CD14-positive monocyte (primary cell): ENCODE measurements around the gene APOBEC2. TPM values are rescaled to one million over a fixed set of nuclear protein-coding genes. Genes with fewer than 3 reads are reported as not detected.
A peak's percentile ranks its signal among the peaks of the same experiment; 100 is the strongest.

Experiments used
- DNase-seq, 3 donors: peaks; one replicate each; pipeline ENCODE4 v3.0.0-alpha.2; 2011 to 2022
- H2AFZ ChIP-seq: 2 replicates; pipeline ENCODE4 v1.6.0; 2012; ENCODE audit warnings: mild to moderate bottlenecking, low read depth, low read length, inconsistent platforms; ENCODE audit not compliant: insufficient read depth, poor library complexity, severe bottlenecking
- H3K27ac ChIP-seq, 2 donors: 1 replicate in 1 of 2; 2 replicates in 1 of 2; pipeline ENCODE4 v1.5.1; 2012 to 2013; ENCODE audit warnings: low read length in 2 of 2, control low read depth in 1 of 2, inconsistent platforms in 1 of 2, low read depth in 1 of 2, mild to moderate bottlenecking in 1 of 2
- H3K27me3 ChIP-seq, 2 donors: one replicate each; pipeline versions ENCODE4 v1.6.0 to v1.6.1; 2011 to 2013; ENCODE audit warnings: low read length in 2 of 2; ENCODE audit not compliant: control insufficient read depth in 2 of 2, insufficient read depth in 2 of 2
- H3K36me3 ChIP-seq, 2 donors: replicated peaks in 1 of 2; 1 replicate in 1 of 2; 2 replicates in 1 of 2; pipeline versions ENCODE4 v1.5.1 to v1.6.1; 2012 to 2013; ENCODE audit warnings: low read length in 2 of 2, control low read depth in 1 of 2, inconsistent platforms in 1 of 2, mild to moderate bottlenecking in 1 of 2; ENCODE audit not compliant: insufficient read depth in 2 of 2, control insufficient read depth in 1 of 2
- H3K4me1 ChIP-seq, 2 donors: 1 replicate in 1 of 2; 2 replicates in 1 of 2; pipeline versions ENCODE4 v1.5.1 to v1.6.1; 2012 to 2013; ENCODE audit warnings: low read length in 2 of 2, control low read depth in 1 of 2, inconsistent platforms in 1 of 2, mild to moderate bottlenecking in 1 of 2, moderate library complexity in 1 of 2; ENCODE audit not compliant: insufficient read depth in 2 of 2, control insufficient read depth in 1 of 2
- H3K4me2 ChIP-seq: replicated peaks from 2 replicates; pipeline ENCODE3; 2012; ENCODE audit warnings: low read length, moderate library complexity, mild to moderate bottlenecking; ENCODE audit not compliant: poor library complexity, severe bottlenecking; ENCODE audit errors: extremely low read depth
- H3K4me3 ChIP-seq, 3 experiments: fragments of 200-600 bp in 1 of 3; sonication (generic) in 1 of 3; replicated peaks in 1 of 3; 1 replicate in 2 of 3; 2 replicates in 1 of 3; pipeline ENCODE4 v1.5.1; 2011 to 2013; ENCODE audit warnings: low read length in 3 of 3, mild to moderate bottlenecking in 3 of 3, control low read depth in 2 of 3, low read depth in 2 of 3, inconsistent platforms in 1 of 3, moderate library complexity in 1 of 3
- H3K79me2 ChIP-seq: 2 replicates; pipeline ENCODE4 v1.6.0; 2012; ENCODE audit warnings: mild to moderate bottlenecking, control low read depth, inconsistent platforms, low read length, moderate library complexity; ENCODE audit not compliant: insufficient read depth
- H3K9ac ChIP-seq: 2 replicates; pipeline ENCODE4 v1.6.0; 2017; ENCODE audit warnings: low read length, mild to moderate bottlenecking; ENCODE audit not compliant: insufficient read depth, poor library complexity, severe bottlenecking
- H3K9me3 ChIP-seq, 2 donors: replicated peaks in 1 of 2; 1 replicate in 1 of 2; 2 replicates in 1 of 2; pipeline versions ENCODE4 v1.5.1 to v1.6.1; 2012 to 2013; ENCODE audit warnings: low read length in 2 of 2, control low read depth in 1 of 2; ENCODE audit not compliant: control insufficient read depth in 1 of 2, insufficient read depth in 1 of 2
- H4K20me1 ChIP-seq: 2 replicates; pipeline ENCODE4 v1.6.0; 2012; ENCODE audit warnings: mild to moderate bottlenecking, low read length, control low read depth, moderate library complexity; ENCODE audit not compliant: insufficient read depth
- H3K27ac Mint-ChIP-seq, 7 donors: one replicate each; pipeline ENCODE4 v1.8.0; 2020; ENCODE audit warnings: mild to moderate bottlenecking in 7 of 7, mixed read lengths in 7 of 7, moderate library complexity in 6 of 7, inconsistent platforms in 2 of 7
- H3K27me3 Mint-ChIP-seq, 3 donors: one replicate each; pipeline ENCODE4 v1.8.0; 2021 to 2022; ENCODE audit warnings: low read depth in 3 of 3, mild to moderate bottlenecking in 3 of 3, mixed read lengths in 3 of 3, moderate library complexity in 3 of 3, inconsistent platforms in 1 of 3
- H3K36me3 Mint-ChIP-seq, 2 donors: one replicate each; pipeline ENCODE4 v1.8.0; 2020; ENCODE audit warnings: mixed read lengths in 2 of 2, inconsistent platforms in 1 of 2, mild to moderate bottlenecking in 1 of 2
- H3K4me1 Mint-ChIP-seq: one replicate; pipeline ENCODE4 v1.8.0; 2020; ENCODE audit warnings: mild to moderate bottlenecking, mixed read lengths
- H3K4me3 Mint-ChIP-seq, 2 donors: one replicate each; pipeline ENCODE4 v1.8.0; 2020; ENCODE audit warnings: mild to moderate bottlenecking in 2 of 2, mixed read lengths in 2 of 2, moderate library complexity in 1 of 2
- H3K9me3 Mint-ChIP-seq, 7 donors: one replicate each; pipeline ENCODE4 v1.8.0; 2020 to 2022; ENCODE audit warnings: mixed read lengths in 7 of 7, mild to moderate bottlenecking in 6 of 7, moderate library complexity in 6 of 7, inconsistent platforms in 2 of 7
- CTCF ChIP-seq: fragments of 200-600 bp; IDR thresholded peaks from one replicate; pipeline ENCODE4 v1.8.0; 2022; ENCODE audit warnings: antibody characterized with exemption, mild to moderate bottlenecking
- WGBS: methylation state at CpG from one replicate; pipeline ENCODE4 v1.1.5; 2013; ENCODE audit warnings: missing lambda C conversion rate; ENCODE audit not compliant: insufficient coverage; 5-methylcytosine and 5-hydroxymethylcytosine counted together
- intact Hi-C, 2 donors: fragments of 100-400 bp; cut with micrococcal nuclease; formaldehyde crosslinking; loops; one replicate each; pipeline versions ENCODE4 v1.15.0 to v1.15.1; 2023
- polyA plus RNA-seq, 3 donors: library from polyadenylated mRNA; depleted of rRNA in 1 of 3; unstranded in 2 of 3; stranded (reverse) in 1 of 3; fragments of 300-500 nt in 2 of 3; fragments of >200 nt in 1 of 3; fragmentation: Illumina TruSeq in 2 of 3; gene quantifications; 1 replicate in 2 of 3; 2 replicates in 1 of 3; pipeline ENCODE4 v1.2.3, GENCODE V29; 2012 to 2021

The APOBEC2 gene
- polyA plus RNA-seq, 3 donors, result 0.14 to 0.42 TPM; not detected in 1

GRCh38 chr6:41072836-41073202 lies 19.8 kb downstream of the APOBEC2 start, which contains the start of gene NFYA:
Gene NFYA (plus strand): TSS chr6:41072974. CDS start chr6:41079090, 6,116 bp downstream.
- intact Hi-C loops, result loop anchor here (5.0 to 10.0 kb wide), 3 partner anchors 109 to 662 kb away; partner anchors contain the start of gene TFEB (in 1 of the 2)
- H3K27ac Mint-ChIP-seq, result peak within 1 kb of the TSS; percentile 97 to 99 (median 98)
- no peak for DNase-seq
- peak within 1 kb of the TSS; percentile 83 for H3K4me2 ChIP-seq
- H3K4me3 ChIP-seq, result peak within 1 kb of the TSS; percentile 80 to 88 (median 88)
- H3K9ac ChIP-seq, result peak within 1 kb of the TSS; percentile 99
- peaks cover 18% of the 10 kb centered on the region for H4K20me1 ChIP-seq
- no peaks in the 10 kb centered on the region for H3K9me3 Mint-ChIP-seq
- peak within 1 kb of the TSS; percentile 96 to 98 for H3K27ac ChIP-seq
- H3K4me1 Mint-ChIP-seq, result peaks cover 29% of the 10 kb centered on the region
- H3K36me3 Mint-ChIP-seq, result peaks cover 24 to 26% of the 10 kb centered on the region in 2 donors
- peaks cover 18 to 27% of the 10 kb centered on the region in 2 donors for H3K4me1 ChIP-seq
- H3K36me3 ChIP-seq, result peaks cover 8 to 22% of the 10 kb centered on the region in 2 donors
- H3K27me3 ChIP-seq, result no peaks in the 10 kb centered on the region
- H3K4me3 Mint-ChIP-seq, result peak within 1 kb of the TSS; percentile 92 to 93
- H3K27me3 Mint-ChIP-seq, result no peaks in the 10 kb centered on the region
- no peaks in the 10 kb centered on the region for H3K9me3 ChIP-seq
- H3K79me2 ChIP-seq, result peaks cover 55% of the 10 kb centered on the region
- 0% methylated on average over 36 of the region's 37 CpGs for WGBS
- no peak for TF ChIP-seq CTCF
- H2AFZ ChIP-seq, result peak within 1 kb of the TSS; percentile 82

GRCh38 chr6:41073203-41073967 lies 20.4 kb downstream of the APOBEC2 start:
- under 1% methylated on average over 72 of the region's 74 CpGs for WGBS
- Mint-ChIP-seq H3K4me1 (peaks cover 29% of the 10 kb centered on the region), H3K27me3 (no peaks in the 10 kb centered on the region), H3K27ac (peak overlapping the region; percentile 94 to 99 (median 96)), H3K9me3 (no peaks in the 10 kb centered on the region), H3K4me3 (peak overlapping the region; percentile 86 to 92), H3K36me3 (peaks cover 19 to 20% of the 10 kb centered on the region in 2 donors)
- H3K36me3 ChIP-seq, result peaks cover 4 to 22% of the 10 kb centered on the region in 2 donors
- H3K4me2 ChIP-seq, result peak overlapping the region; percentile 83
- peaks cover 24% of the 10 kb centered on the region for H4K20me1 ChIP-seq
- H3K27ac ChIP-seq, result peak overlapping the region; percentile 96 to 98
- peaks cover 61% of the 10 kb centered on the region for H3K79me2 ChIP-seq
- H3K9ac ChIP-seq, result peak overlapping the region; percentile 99
- peak; percentile 72 for TF ChIP-seq CTCF
- peak; percentile 60 to 76 (median 67) for DNase-seq
- intact Hi-C loops, result loop anchor here (5.0 to 10.0 kb wide), 3 partner anchors 109 to 661 kb away; partner anchors contain the start of gene TFEB (in 1 of the 2)
- H3K9me3 ChIP-seq, result no peaks in the 10 kb centered on the region
- H2AFZ ChIP-seq, result peak overlapping the region; percentile 67
- no peaks in the 10 kb centered on the region for H3K27me3 ChIP-seq
- peak overlapping the region; percentile 80 to 88 (median 88) for H3K4me3 ChIP-seq
- peaks cover 18 to 27% of the 10 kb centered on the region in 2 donors for H3K4me1 ChIP-seq
